ENCODE results near the gene IGLL5.

Gene IGLL5

GRCh38 chr22:22912988-22913253 is 25.3 kb downstream of the IGLL5 start:
- TF ChIP-seq CTCF (IDR thresholded peaks at IDR 0.05): no peak

- no peak for TF ChIP-seq CTCF (IDR thresholded peaks at IDR 0.05)
Measured at GRCh38 chr22:22913989-22914388, 26.4 kb downstream of the IGLL5 start.

- no peak for TF ChIP-seq CTCF (IDR thresholded peaks at IDR 0.05)
Measured at GRCh38 chr22:22914726-22915669, 27.4 kb downstream of the IGLL5 start.

- TF ChIP-seq CTCF (IDR thresholded peaks at IDR 0.05): no peak
Measured at GRCh38 chr22:22915670-22916035, 28.0 kb downstream of the IGLL5 start.

- no peak for TF ChIP-seq CTCF (IDR thresholded peaks at IDR 0.05)
Measured at GRCh38 chr22:22916215-22916951, 28.8 kb downstream of the IGLL5 start.

- no peak for TF ChIP-seq CTCF (IDR thresholded peaks at IDR 0.05)
Measured at GRCh38 chr22:22916952-22917290, 29.3 kb downstream of the IGLL5 start.

- TF ChIP-seq CTCF (IDR thresholded peaks at IDR 0.05): no peak
Measured at GRCh38 chr22:22917377-22917776, 29.8 kb downstream of the IGLL5 start.
